Lung (tissue), 12 donors: ENCODE results near the gene PRR14L. TPM values are rescaled to one million over a fixed set of nuclear protein-coding genes. Genes with fewer than 3 reads are reported as not detected.

Source experiments
- ATAC-seq: fragments of 200-7000 bp; cut with Tn5 transposase; one replicate; pipeline ENCODE4 v1.9.1; 2020; ENCODE audit warnings: moderate number of reproducible peaks; ENCODE audit not compliant: insufficient read depth, low FRiP score
- DNase-seq, 3 donors: peaks; one replicate each; pipeline ENCODE4 v3.0.0-alpha.2; 2013 to 2017
- H3K27ac ChIP-seq, 2 donors: one replicate each; pipeline ENCODE4 v1.5.1; 2013; ENCODE audit warnings: mild to moderate bottlenecking in 2 of 2, moderate library complexity in 2 of 2, control low read depth in 1 of 2, inconsistent platforms in 1 of 2, low read depth in 1 of 2, low read length in 1 of 2
- H3K27me3 ChIP-seq, 3 donors: one replicate each; pipeline ENCODE4 v1.5.1; 2013; ENCODE audit warnings: low read length in 2 of 3; ENCODE audit not compliant: control insufficient read depth in 3 of 3, insufficient read depth in 3 of 3
- H3K36me3 ChIP-seq, 4 donors: one replicate each; pipeline ENCODE4 v1.5.1; 2013; ENCODE audit warnings: low read length in 4 of 4, mild to moderate bottlenecking in 1 of 4, moderate library complexity in 1 of 4; ENCODE audit not compliant: control insufficient read depth in 4 of 4, insufficient read depth in 4 of 4
- H3K4me1 ChIP-seq, 5 donors: one replicate each; pipeline ENCODE4 v1.5.1; 2013; ENCODE audit warnings: low read length in 5 of 5, mild to moderate bottlenecking in 2 of 5, moderate library complexity in 1 of 5; ENCODE audit not compliant: control insufficient read depth in 5 of 5, insufficient read depth in 5 of 5
- H3K4me3 ChIP-seq: one replicate; pipeline ENCODE4 v1.5.1; 2013; ENCODE audit warnings: mild to moderate bottlenecking, control low read depth, moderate library complexity
- H3K9ac ChIP-seq, 2 donors: one replicate each; pipeline ENCODE4 v1.5.1; 2013; ENCODE audit warnings: low read length in 2 of 2, control low read depth in 1 of 2; ENCODE audit not compliant: insufficient read depth in 1 of 2
- H3K9me3 ChIP-seq, 4 donors: one replicate each; pipeline ENCODE4 v1.5.1; 2013; ENCODE audit warnings: low read length in 3 of 4, mild to moderate bottlenecking in 1 of 4, moderate library complexity in 1 of 4; ENCODE audit not compliant: control insufficient read depth in 4 of 4, insufficient read depth in 3 of 4
- WGBS, 2 donors: extraction: QIAGEN DNeasy Blood & Tissue Kit; methylation state at CpG; one replicate each; pipeline ENCODE4 v1.1.7; 2013; 5-methylcytosine and 5-hydroxymethylcytosine counted together
- polyA plus RNA-seq, 2 donors: library from polyadenylated mRNA; stranded (reverse); fragments of 200-250 nt; gene quantifications; one replicate each; pipeline ENCODE4 v1.2.1, GENCODE V29; 2013
- total RNA-seq, 2 donors: library from RNA; depleted of rRNA in 1 of 2; stranded (reverse); fragments of >200 nt in 1 of 2; gene quantifications; one replicate each; pipeline ENCODE4 v1.2.1, GENCODE V29; 2014 to 2021
- TF ChIP-seq, protein P1 (sequence below): IDR thresholded peaks from 2 replicates; pipeline ENCODE4 v1.5.1; 2012; ENCODE audit warnings: mild to moderate bottlenecking; ENCODE audit errors: control extremely low read depth, extremely low read depth
- donor health status: control.
- donor health status: control.
- donor health status: Bipolar disorder and iron deficiency.
- donor health status: healthy.
- donor health status: DM: yes; HTN: yes; CAD: no.

PRR14L gene
- total and polyA plus RNA-seq, 4 donors = 7.4 to 44.3 (median 23.4) TPM

DNA sequence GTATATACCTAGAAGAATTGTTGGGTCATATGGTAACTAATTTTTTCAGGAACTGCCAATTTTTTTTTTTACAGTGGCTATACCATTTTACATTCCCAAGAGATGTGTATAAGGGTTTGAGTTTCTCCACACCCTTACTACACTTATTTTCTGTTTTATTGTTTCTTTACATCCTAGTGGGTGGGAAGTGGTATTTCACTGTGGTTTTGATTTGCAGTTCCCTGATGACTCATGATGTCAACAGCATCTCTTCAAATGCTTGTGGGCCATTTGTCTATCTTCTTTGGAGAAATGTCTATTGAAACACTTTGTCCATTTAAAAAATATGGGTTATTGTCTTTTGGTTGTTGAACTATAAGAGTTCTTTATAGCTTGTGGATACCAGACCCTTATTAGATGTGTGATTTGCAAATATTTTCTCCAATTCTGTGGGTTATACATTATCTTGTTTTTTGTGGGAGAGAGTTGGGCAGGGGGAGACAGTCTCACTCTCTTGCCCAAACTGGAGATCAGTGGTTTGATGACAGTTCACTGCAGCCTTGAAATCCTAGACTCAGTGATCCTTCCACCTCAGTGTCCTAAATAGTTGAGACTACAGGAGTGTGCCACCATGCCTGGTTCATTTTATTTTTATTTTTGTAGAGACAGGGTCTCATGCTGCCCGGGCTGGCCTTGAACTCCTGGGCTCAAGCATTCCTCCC is 57.6 kb downstream of the PRR14L start:
- H3K27ac ChIP-seq = peak overlapping the region in 1 of 2 donors; percentile 31
- H3K4me3 ChIP-seq = no peak overlapping the region
- ATAC-seq (no peak), DNase-seq (no peak)
- H3K9me3 ChIP-seq = no peaks in the 10 kb centered on the region
- TF ChIP-seq, protein P1, sequence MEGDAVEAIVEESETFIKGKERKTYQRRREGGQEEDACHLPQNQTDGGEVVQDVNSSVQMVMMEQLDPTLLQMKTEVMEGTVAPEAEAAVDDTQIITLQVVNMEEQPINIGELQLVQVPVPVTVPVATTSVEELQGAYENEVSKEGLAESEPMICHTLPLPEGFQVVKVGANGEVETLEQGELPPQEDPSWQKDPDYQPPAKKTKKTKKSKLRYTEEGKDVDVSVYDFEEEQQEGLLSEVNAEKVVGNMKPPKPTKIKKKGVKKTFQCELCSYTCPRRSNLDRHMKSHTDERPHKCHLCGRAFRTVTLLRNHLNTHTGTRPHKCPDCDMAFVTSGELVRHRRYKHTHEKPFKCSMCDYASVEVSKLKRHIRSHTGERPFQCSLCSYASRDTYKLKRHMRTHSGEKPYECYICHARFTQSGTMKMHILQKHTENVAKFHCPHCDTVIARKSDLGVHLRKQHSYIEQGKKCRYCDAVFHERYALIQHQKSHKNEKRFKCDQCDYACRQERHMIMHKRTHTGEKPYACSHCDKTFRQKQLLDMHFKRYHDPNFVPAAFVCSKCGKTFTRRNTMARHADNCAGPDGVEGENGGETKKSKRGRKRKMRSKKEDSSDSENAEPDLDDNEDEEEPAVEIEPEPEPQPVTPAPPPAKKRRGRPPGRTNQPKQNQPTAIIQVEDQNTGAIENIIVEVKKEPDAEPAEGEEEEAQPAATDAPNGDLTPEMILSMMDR = no peak
- peaks cover 0 to 41% (median 20%) of the 10 kb centered on the region in 4 donors for H3K36me3 ChIP-seq
- H3K27me3 ChIP-seq = no peaks in the 10 kb centered on the region
- 90 to 100% methylated on average over 1 of the region's 1 CpG for WGBS, 2 donors
- H3K9ac ChIP-seq = no peak overlapping the region
- H3K4me1 ChIP-seq = no peaks in the 10 kb centered on the region

DNA sequence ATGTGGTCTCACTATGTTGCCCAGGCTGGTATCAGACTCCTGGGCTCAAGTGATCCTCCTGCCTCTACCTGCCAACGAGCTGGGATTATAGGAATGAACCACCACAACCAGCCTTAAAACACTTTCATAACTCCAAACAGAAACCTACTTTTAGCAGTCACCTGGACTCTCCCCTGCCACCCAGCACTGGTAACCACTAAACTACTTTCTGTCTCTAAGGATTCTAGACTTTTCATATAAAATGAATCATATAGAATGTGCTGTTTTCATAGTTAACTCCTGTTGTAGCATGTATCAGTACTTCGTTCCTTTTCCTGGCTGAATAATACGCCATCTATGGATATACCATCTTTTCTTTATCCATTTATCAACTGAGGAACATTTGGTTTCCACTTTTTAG is 58.5 kb downstream of the PRR14L start:
- ATAC-seq = no peak
- 97 to 99% methylated on average over 3 of the region's 3 CpGs for WGBS, 2 donors
- no peak overlapping the region for H3K27ac ChIP-seq
- no peak overlapping the region for H3K4me3 ChIP-seq
- no peak overlapping the region for H3K9ac ChIP-seq
- H3K27me3 ChIP-seq = no peaks in the 10 kb centered on the region
- no peaks in the 10 kb centered on the region for H3K9me3 ChIP-seq
- TF ChIP-seq, protein P1 = no peak
- no peak for DNase-seq
- H3K4me1 ChIP-seq = no peaks in the 10 kb centered on the region
- peaks cover 2 to 41% (median 21%) of the 10 kb centered on the region in 4 donors for H3K36me3 ChIP-seq

DNA sequence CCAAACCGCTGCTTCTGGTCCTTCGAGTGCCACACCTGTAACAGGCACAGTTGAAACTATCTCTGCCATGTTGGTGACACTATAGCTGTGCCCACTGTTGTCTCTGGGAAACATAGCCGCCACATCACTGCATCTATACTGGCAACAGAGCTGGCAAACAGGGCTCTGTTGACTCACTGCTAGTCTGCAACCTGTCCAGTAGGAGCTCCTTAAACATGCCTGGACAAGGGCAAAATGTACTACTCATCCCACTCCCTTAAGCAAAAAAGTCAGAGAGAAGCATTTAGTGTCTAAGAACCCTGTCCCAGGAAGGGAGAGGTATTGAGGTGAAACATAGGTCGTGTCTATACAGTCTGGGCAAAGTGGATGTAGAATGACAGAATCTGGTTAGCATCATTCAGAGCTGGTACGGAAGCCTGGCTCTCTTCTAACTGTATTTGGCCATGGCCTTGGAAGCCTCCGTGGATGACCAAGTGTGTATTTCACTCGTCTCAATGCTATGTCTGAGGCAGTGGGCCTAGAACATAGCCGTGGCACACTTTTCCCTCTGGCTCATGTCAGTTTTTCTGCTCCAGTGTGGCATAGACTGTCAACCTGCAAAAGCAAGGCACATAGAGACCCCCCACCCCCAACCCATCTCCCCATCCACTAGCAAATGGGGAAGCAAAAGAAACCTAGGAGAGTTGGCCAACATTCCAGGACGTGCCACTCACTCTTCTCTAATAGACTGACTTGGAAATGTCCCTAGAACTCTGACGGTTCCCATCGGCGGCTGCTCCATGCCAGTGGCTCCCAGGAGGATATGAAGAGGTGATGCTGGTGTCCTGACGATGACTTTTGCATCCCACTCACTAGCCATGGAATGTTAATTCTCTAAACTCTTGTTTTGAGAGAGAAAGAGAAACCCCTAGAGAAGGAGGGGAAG is 66.5 kb downstream of the PRR14L start:
- Histone ChIP-seq H3K9ac (no peak overlapping the region), H3K9me3 (no peaks in the 10 kb centered on the region), H3K36me3 (peaks cover 11 to 28% (median 15%) of the 10 kb centered on the region in 4 donors), H3K27ac (no peak overlapping the region), H3K4me3 (no peak overlapping the region), H3K4me1 (peaks cover 0 to 4% (median 0%) of the 10 kb centered on the region in 5 donors), H3K27me3 (no peaks in the 10 kb centered on the region)
- DNase-seq (no peak), ATAC-seq (no peak)
- 87 to 89% methylated on average over 13 of the region's 13 CpGs for WGBS, 2 donors
- TF ChIP-seq, protein P1 = no peak
